ENCODE data around the gene GPER1.

Gene GPER1

GRCh38 chr7:1053816-1054370, 34.0 kb upstream of the GPER1 start:
- DNase-seq (ENCODE audit: low read depth, low spot score): no peak

DNA sequence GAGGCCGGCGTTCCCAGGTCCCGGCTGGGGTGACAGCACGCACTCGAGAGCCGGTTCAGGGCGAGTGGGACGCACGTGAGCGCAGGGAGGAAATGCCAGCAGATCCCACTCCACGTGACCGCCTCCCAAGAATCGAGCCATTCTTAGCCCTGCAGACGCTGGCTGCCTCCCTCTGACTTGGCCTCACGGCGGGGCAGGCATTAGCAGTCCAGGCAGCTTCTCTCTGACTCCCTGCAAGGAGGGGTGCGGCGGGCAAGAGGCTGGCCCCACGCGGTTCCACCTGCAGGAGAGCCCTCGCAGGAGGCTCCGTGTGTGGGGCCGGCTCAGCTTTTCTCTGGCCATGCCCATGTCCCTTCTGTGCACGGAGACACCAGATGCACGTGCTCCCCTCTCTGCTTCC, 33.5 kb upstream of the GPER1 start:
- no peak for DNase-seq (ENCODE audit: low read depth, low spot score)

GRCh38 chr7:1054861-1055450, 33.0 kb upstream of the GPER1 start:
- DNase-seq (ENCODE audit: low read depth, low spot score): no peak

DNA sequence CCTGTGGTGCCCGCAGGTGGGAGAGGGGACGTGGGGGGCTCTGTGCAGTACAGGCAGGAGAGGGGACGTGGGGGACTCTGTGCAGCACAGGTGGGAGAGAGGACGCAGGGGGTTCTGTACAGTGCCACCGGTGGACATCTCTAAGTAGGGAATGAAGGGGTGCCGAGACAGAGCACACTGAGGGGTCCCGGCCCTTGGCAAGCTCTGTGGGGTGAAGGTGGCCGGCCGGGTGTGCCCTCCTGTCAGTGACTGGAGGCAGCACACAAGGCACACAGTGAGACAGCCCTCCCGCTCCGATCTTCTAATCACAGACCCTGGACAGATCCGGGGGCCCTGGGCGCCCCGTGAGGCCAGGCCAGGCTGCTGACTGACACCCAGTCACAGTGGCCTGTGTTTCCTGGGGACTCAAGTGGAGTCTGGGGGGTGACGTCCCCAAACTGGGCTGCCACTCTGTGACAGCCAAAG, 32.4 kb upstream of the GPER1 start:
- no peak for DNase-seq (ENCODE audit: low read depth, low spot score)

DNA sequence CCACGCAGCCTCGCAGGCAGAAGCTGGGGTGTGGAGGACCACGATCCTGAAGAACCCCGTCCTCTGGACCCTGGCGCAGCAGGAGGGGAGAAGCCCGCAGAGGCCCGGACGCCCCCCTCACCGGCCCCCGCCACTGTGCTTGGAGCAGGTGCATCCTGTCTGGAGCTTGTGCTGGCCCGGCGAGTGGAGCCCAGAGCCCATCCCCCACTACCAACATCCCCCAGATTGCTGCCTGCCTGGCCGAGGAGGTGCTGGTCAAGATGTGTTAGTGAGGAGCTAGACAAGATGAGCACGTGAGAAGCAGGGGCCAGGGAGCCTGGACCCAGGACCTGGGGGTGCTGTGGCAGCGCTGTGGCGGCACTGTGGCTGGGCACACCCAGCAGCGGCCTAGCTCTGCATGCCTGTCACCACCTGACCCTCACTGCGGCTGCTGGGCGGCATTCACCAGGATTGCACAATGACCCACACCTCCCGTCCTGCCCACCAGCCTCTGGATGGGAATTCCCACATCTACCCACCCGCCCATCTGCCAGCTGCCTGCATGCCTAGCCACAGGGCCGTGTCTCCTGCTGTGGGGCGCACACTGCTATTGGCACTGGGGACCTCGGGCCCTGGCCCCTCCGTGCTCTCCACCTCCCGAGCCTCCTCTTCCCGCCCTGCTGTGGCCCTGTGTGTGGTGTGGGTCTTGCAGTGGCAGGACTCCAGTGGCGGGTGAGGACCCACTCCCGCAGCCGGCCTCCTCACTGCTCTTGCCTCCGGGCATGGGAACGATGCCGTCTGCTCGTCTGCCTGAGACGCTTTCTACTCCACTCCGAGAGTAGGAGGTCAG, 31.7 kb upstream of the GPER1 start:
- no peak for DNase-seq (ENCODE audit: low read depth, low spot score)

DNA sequence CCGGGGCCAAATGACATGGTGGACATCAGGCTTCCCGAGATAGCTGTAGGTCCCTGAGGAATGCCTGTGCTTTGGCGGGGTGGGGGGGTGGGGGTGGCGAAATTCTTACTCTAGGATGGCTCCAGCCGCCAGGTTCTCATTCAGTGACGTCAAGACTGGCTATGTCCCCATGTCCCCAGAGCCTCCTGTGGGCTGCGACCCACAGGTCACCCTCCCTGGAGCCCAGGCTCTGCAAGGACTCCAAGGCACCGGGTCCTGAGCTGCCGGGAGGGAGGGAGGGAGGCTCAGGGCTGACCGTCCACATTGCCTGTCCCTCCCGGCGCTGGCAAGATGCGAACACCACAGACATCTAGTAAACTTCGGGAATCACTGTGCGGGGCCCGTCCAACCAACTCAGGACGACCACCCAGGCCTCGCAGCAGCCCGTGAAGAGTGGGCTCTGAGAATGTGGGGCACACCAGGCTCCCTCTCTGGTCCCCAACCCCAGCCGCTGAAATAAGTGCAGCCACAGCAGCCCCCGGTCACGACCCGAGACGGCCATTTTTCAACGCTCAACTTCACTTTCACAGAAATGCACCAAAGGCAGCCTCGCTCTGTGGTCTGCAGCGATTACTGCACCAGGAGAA, 31.0 kb upstream of the GPER1 start:
- DNase-seq (ENCODE audit: low read depth, low spot score): no peak

- no peak for DNase-seq (ENCODE audit: low read depth, low spot score)
These were observed 30.3 kb upstream of the GPER1 start for GRCh38 chr7:1057416-1058291.

DNA sequence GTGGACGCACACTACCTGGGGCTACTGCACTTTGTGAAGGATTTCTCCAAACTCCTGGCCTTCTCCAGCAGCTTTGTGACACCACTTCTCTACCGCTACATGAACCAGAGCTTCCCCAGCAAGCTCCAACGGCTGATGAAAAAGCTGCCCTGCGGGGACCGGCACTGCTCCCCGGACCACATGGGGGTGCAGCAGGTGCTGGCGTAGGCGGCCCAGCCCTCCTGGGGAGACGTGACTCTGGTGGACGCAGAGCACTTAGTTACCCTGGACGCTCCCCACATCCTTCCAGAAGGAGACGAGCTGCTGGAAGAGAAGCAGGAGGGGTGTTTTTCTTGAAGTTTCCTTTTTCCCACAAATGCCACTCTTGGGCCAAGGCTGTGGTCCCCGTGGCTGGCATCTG, 29.6 kb upstream of the GPER1 start:
- no peak for DNase-seq (ENCODE audit: low read depth, low spot score)

GRCh38 chr7:1058821-1059199, 29.1 kb upstream of the GPER1 start:
- no peak for DNase-seq (ENCODE audit: low read depth, low spot score)

- DNase-seq (ENCODE audit: low read depth, low spot score): no peak
These were observed 28.5 kb upstream of the GPER1 start for GRCh38 chr7:1059200-1060091.

DNA sequence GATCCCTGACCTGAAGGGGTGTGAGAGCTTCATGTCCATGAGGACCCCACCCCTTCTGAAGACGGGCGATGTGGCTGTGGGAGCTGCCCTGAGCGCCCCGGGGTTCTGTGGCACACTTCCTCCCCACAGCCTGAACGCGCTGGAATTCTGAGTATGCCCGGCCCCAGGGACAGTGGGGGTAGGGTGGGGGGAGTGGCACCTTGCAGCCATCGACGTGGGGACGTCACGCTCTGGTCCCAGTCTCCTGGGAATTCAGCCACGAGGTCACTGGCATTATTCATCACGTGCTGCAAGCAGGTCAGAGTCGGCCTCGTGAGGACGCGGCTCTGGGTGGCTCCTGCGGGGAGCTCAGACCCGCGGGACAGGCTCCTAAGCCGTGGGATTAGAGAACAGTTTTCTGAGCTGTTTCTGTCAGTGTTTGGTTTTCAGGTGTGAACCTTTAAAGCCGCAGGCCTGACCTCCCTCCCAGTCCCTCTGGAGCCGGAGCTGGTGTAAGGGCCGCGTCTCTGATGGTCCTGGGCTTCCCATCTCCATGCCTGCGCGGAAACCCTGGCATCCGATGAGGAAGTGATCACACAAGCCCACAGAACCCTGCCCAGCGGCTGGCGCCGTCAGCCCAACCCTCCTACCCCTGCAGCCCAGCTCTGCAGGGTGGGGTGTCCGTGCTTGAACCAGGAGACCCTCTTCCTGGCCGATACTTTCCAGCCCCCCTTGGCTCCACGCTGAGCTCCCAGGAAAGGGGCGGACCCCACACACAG, 27.4 kb upstream of the GPER1 start:
- DNase-seq (ENCODE audit: low read depth, low spot score): no peak

GRCh38 chr7:1061180-1061579, 26.7 kb upstream of the GPER1 start:
- DNase-seq (ENCODE audit: low read depth, low spot score): no peak

- no peak for DNase-seq (ENCODE audit: low read depth, low spot score)
These were observed 25.3 kb upstream of the GPER1 start for GRCh38 chr7:1062296-1063294.

DNA sequence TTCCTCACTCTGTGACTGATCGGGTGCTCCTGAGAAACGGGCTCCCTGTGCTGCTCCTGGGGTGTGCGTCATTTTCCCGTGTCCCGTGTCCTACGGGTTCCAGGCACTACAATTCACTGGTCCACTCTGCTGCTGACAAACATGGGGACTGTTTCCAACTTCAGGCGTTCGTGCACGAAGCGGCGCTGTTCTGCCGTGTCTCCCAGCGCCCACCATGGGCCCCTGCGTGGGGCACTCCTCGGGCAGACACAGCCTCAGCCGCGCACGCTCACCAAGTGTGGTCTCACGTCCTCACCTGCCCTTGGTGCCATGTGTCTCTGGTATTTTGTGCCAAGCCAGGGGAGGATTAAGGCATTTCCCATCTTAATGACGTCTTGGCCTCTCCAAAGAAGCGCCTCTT, 24.6 kb upstream of the GPER1 start:
- no peak for DNase-seq (ENCODE audit: low read depth, low spot score)

DNA sequence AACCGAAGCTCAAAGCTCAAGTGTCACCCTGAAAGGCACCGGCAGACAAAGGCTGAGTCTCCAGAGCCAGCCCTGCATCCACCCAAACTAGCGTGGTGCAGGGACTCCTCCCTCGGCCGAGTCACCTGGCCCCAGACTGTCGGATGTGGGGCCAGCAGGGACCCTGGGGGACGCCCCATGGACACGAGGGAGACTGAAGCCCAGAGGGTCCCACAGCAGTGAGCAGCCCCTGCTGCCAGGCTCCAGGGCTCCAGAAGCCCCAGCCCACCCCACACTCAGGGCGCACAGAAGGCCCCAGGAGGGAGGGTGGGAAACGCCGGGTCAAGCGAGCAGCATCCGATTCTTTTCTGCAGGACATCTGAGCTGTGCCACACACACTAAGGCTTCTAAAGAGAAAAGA, 23.3 kb upstream of the GPER1 start:
- DNase-seq (ENCODE audit: low read depth, low spot score): no peak

GRCh38 chr7:1065263-1065584, 22.7 kb upstream of the GPER1 start:
- DNase-seq (ENCODE audit: low read depth, low spot score): no peak

GRCh38 chr7:1065585-1066241, 22.2 kb upstream of the GPER1 start:
- DNase-seq (ENCODE audit: low read depth, low spot score): no peak

DNA sequence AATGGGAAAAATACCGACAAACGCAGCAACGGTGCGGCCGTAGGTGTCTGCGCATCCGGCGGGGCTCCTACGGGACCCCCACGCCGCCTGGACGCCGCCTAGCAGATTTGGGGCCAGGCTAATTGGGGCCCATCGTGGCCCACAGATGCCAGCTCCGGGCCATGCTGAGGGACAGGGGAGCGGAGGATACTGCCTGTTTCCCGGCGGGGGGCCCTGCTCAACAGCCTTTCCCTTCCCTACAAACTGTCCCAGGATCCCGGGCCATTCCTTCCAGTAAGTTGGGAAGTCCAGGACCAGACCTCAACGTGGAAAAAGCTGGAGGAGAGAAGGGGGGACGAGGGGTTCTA, 21.7 kb upstream of the GPER1 start:
- no peak for DNase-seq (ENCODE audit: low read depth, low spot score)

Measured in smooth muscle cell of the brain vasculature (primary cell).